Endothelial cell of umbilical vein (primary cell): Measurements from ENCODE around the gene PTPRD. TPM values are rescaled to one million over a fixed set of nuclear protein-coding genes. Genes with fewer than 3 reads are reported as not detected.

Experiments used
- BruUV-seq: library from RNA; stranded (reverse); fragments of 400-500 nt; replicated peaks from 2 replicates; lab custom pipeline; 2021; lab: Mats Ljungman, UMichigan
- CTCF ChIA-PET: fragments of 300-600, 350-600 bp; sonication (Branson Sonifier 250); formaldehyde crosslinking; loops from one replicate; lab custom pipeline; 2021; ENCODE audit warnings: antibody characterized with exemption, inconsistent platforms; lab: Charles Lee
- POLR2A ChIA-PET: fragments of 300-600, 350-600 bp; sonication (Branson Sonifier 250); formaldehyde crosslinking; loops from one replicate; lab custom pipeline; 2021; ENCODE audit warnings: antibody characterized with exemption, inconsistent platforms; lab: Charles Lee
- DNase-seq: peaks from one replicate; pipeline ENCODE4 v3.0.0-alpha.2; 2011; ENCODE audit warnings: low read depth, low spot score
- FAIRE-seq: peaks from 2 replicates; lab custom pipeline; 2011; peaks lifted over from hg19 to GRCh38; lab: Jason Lieb, UNC
- H2AFZ ChIP-seq: 2 replicates; pipeline ENCODE4 v1.6.0; 2012; ENCODE audit warnings: low read depth, low read length, control low read depth, inconsistent platforms
- H3K27ac ChIP-seq: 2 replicates; pipeline ENCODE4 v1.5.1; 2011; ENCODE audit warnings: low read depth, mild to moderate bottlenecking, control low read depth, low read length, moderate library complexity; ENCODE audit not compliant: insufficient read depth
- H3K27me3 ChIP-seq, 2 experiments: 2 replicates each; pipeline versions ENCODE4 v1.6.0 to v1.6.1; 2011; ENCODE audit warnings: low read length in 2 of 2, mixed read lengths in 1 of 2; ENCODE audit not compliant: control insufficient read depth in 2 of 2, insufficient read depth in 2 of 2
- H3K36me3 ChIP-seq, 2 experiments: 2 replicates in 1 of 2; 3 replicates in 1 of 2; pipeline ENCODE4 v1.5.1; 2011; ENCODE audit warnings: low read length in 2 of 2, mild to moderate bottlenecking in 1 of 2, moderate library complexity in 1 of 2; ENCODE audit not compliant: control insufficient read depth in 2 of 2, insufficient read depth in 2 of 2; ENCODE audit errors: extremely low read depth in 1 of 2
- H3K4me1 ChIP-seq: 3 replicates; pipeline ENCODE4 v1.5.1; 2011; ENCODE audit warnings: mild to moderate bottlenecking, low read length; ENCODE audit not compliant: control insufficient read depth, insufficient read depth; ENCODE audit errors: extremely low read depth
- H3K4me2 ChIP-seq: 2 replicates; pipeline ENCODE4 v1.6.1; 2011; ENCODE audit warnings: low read length, control low read depth, mixed read lengths; ENCODE audit not compliant: insufficient read depth
- H3K4me3 ChIP-seq, 3 experiments: fragments of 200-600 bp in 1 of 3; sonication (generic), shearing (Covaris generic) in 1 of 3; replicated peaks in 1 of 3; 2 replicates each; pipeline ENCODE4 v1.5.1; 2011 to 2016; ENCODE audit warnings: control low read depth in 3 of 3, low read length in 3 of 3, mild to moderate bottlenecking in 2 of 3, inconsistent platforms in 1 of 3, low read depth in 1 of 3, moderate library complexity in 1 of 3; ENCODE audit not compliant: insufficient read depth in 1 of 3
- H3K79me2 ChIP-seq: 2 replicates; pipeline ENCODE4 v1.6.0; 2012; ENCODE audit warnings: low read length, inconsistent platforms; ENCODE audit not compliant: control insufficient read depth, insufficient read depth
- H3K9ac ChIP-seq: replicated peaks from 2 replicates; pipeline ENCODE3; 2011; ENCODE audit warnings: low read length, control low read depth; ENCODE audit not compliant: insufficient read depth; ENCODE audit errors: extremely low read depth
- H3K9me1 ChIP-seq: replicated peaks from 3 replicates; pipeline ENCODE4 v1.6.0; 2011; ENCODE audit warnings: mild to moderate bottlenecking, low read length; ENCODE audit not compliant: control insufficient read depth, insufficient read depth; ENCODE audit errors: extremely low read depth
- H3K9me3 ChIP-seq: replicated peaks from 2 replicates; pipeline ENCODE4 v1.5.1; 2012; ENCODE audit warnings: low read length, inconsistent platforms; ENCODE audit not compliant: control insufficient read depth, insufficient read depth
- H4K20me1 ChIP-seq: replicated peaks from 2 replicates; pipeline ENCODE3; 2011; ENCODE audit warnings: mild to moderate bottlenecking, low read length; ENCODE audit not compliant: control insufficient read depth, insufficient read depth; ENCODE audit errors: extremely low read depth
- EZH2 ChIP-seq: IDR thresholded peaks from 2 replicates; pipeline ENCODE4 v1.6.1; 2012; ENCODE audit warnings: borderline replicate concordance, low read depth, mild to moderate bottlenecking, moderate library complexity, low read length, inconsistent platforms; ENCODE audit not compliant: severe bottlenecking
- FOS ChIP-seq: IDR thresholded peaks from 2 replicates; pipeline ENCODE4 v1.6.1; 2011; ENCODE audit warnings: mild to moderate bottlenecking, low read length, moderate library complexity, borderline replicate concordance; ENCODE audit not compliant: insufficient read depth
- GATA2 ChIP-seq: IDR thresholded peaks from 2 replicates; pipeline ENCODE4 v1.7.0; 2011; ENCODE audit warnings: low read depth, mild to moderate bottlenecking, moderate library complexity, mixed read lengths, low read length; ENCODE audit not compliant: insufficient read length, insufficient read depth
- JUN ChIP-seq: IDR thresholded peaks from 2 replicates; pipeline ENCODE4 v1.6.1; 2011; ENCODE audit warnings: borderline replicate concordance, low read depth; ENCODE audit not compliant: insufficient read length, insufficient read depth
- MYC ChIP-seq: IDR thresholded peaks from one replicate; pipeline ENCODE4 v1.6.1; 2011; ENCODE audit warnings: mild to moderate bottlenecking, low read depth, low read length
- POLR2A ChIP-seq: IDR thresholded peaks from 2 replicates; pipeline ENCODE4 v1.6.1; 2012; ENCODE audit warnings: low read depth, mild to moderate bottlenecking, control low read depth, low read length
- POLR2AphosphoS5 ChIP-seq: IDR thresholded peaks from 2 replicates; pipeline ENCODE4 v1.6.1; 2012; ENCODE audit warnings: low read depth, mild to moderate bottlenecking, control low read depth, low read length, moderate library complexity; ENCODE audit not compliant: insufficient read depth
- dilution Hi-C: fragments of 300-500 bp; cut with MboI; formaldehyde crosslinking; loops from one replicate; pipeline ENCODE4 v1.15.0; 2019; ENCODE audit warnings: low sequenced_read_pairs; ENCODE audit not compliant: extremely low pct_ligation_motif_present
- intact Hi-C: fragments of 100-400 bp; cut with micrococcal nuclease; formaldehyde crosslinking; loops from one replicate; pipeline ENCODE4 v1.10.0; 2022
- polyA plus RNA-seq, 4 experiments: library from polyadenylated mRNA; depleted of rRNA in 3 of 4; stranded (reverse) in 3 of 4; unstranded in 1 of 4; fragments of >200 nt; gene quantifications; 2 replicates each; pipeline versions ENCODE4 v1.2.1 to v1.2.3, GENCODE V29; 2011 to 2012; ENCODE audit warnings: missing spikeins in 1 of 4
- total RNA-seq: library from RNA; stranded (reverse); gene quantifications from 2 replicates; pipeline ENCODE4 v1.2.3, GENCODE V29; 2021
- TF ChIP-seq, protein P1 (sequence below), 2 donors: IDR thresholded peaks; 1 replicate in 1 of 2; 2 replicates in 1 of 2; pipeline ENCODE4 v1.5.1; 2011; ENCODE audit warnings: low read length in 2 of 2, mild to moderate bottlenecking in 2 of 2, moderate library complexity in 2 of 2, control low read depth in 1 of 2, inconsistent platforms in 1 of 2, low read depth in 1 of 2; ENCODE audit not compliant: insufficient read depth in 1 of 2; ENCODE audit errors: extremely low read depth in 1 of 2
- TF ChIP-seq, protein P2 (sequence below): IDR thresholded peaks from 2 replicates; pipeline ENCODE4 v1.6.1; 2011; ENCODE audit not compliant: insufficient read depth, insufficient read length

The PTPRD gene
- total and polyA plus RNA-seq, 2 donors (not counting 3 experiments of a cell fraction or from before 2014, with no cell fraction given) = 5.5 to 5.7 TPM

DNA sequence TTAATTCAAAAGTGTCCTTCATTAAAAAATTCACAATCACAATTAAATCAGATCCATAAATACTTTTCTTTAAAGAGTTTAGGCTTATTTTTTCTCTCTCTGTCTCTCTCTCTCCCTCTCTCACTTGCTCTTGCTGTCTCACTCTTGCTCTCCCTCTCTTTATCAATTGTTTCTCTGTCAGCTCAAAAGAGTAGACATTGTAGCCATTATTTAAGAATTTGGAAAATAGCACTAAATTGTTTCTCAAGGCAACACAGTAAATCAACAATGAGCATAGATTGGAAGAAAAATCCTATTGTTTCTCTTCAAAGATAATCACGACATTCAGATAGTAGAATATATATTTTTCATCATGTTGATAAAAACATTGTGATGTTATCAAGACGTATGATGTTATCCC is 1114.0 kb downstream of the PTPRD start:
- dilution Hi-C loops (no loop called here), intact Hi-C loops (no loop called here)
- DNase-seq (no peak), FAIRE-seq (no peak)
- Histone ChIP-seq H3K4me2 (no peak overlapping the region), H3K9me3 (peaks cover 2% of the 10 kb centered on the region), H4K20me1 (no peaks in the 10 kb centered on the region), H3K4me1 (no peaks in the 10 kb centered on the region), H3K9me1 (no peaks in the 10 kb centered on the region), H2AFZ (no peak overlapping the region), H3K36me3 (no peaks in the 10 kb centered on the region), H3K27me3 (no peaks in the 10 kb centered on the region), H3K27ac (no peak overlapping the region), H3K79me2 (no peaks in the 10 kb centered on the region), H3K4me3 (no peak overlapping the region), H3K9ac (no peak overlapping the region)
- ChIA-PET POLR2A (no interaction called here), CTCF (no interaction called here)
- BruUV-seq = no TSS peak
- TF ChIP-seq POLR2AphosphoS5 = no peak
- no peak for TF ChIP-seq FOS
- TF ChIP-seq JUN = no peak
- TF ChIP-seq MYC = no peak
- no peak for TF ChIP-seq EZH2
- TF ChIP-seq, protein P1, sequence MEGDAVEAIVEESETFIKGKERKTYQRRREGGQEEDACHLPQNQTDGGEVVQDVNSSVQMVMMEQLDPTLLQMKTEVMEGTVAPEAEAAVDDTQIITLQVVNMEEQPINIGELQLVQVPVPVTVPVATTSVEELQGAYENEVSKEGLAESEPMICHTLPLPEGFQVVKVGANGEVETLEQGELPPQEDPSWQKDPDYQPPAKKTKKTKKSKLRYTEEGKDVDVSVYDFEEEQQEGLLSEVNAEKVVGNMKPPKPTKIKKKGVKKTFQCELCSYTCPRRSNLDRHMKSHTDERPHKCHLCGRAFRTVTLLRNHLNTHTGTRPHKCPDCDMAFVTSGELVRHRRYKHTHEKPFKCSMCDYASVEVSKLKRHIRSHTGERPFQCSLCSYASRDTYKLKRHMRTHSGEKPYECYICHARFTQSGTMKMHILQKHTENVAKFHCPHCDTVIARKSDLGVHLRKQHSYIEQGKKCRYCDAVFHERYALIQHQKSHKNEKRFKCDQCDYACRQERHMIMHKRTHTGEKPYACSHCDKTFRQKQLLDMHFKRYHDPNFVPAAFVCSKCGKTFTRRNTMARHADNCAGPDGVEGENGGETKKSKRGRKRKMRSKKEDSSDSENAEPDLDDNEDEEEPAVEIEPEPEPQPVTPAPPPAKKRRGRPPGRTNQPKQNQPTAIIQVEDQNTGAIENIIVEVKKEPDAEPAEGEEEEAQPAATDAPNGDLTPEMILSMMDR (IDR thresholded peaks at IDR 0.05; ENCODE audit: extremely low read depth in 1 of 2, insufficient read depth in 1 of 2, low read depth in 1 of 2, low read length in 2 of 2) = no peak
- TF ChIP-seq GATA2 = no peak
- TF ChIP-seq, protein P2, sequence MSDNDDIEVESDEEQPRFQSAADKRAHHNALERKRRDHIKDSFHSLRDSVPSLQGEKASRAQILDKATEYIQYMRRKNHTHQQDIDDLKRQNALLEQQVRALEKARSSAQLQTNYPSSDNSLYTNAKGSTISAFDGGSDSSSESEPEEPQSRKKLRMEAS = no peak
- TF ChIP-seq POLR2A = no peak
